GM13976 (cell line): ENCODE results near the gene LGALS7B.

Experiments used
- DNase-seq: peaks from one replicate; pipeline ENCODE4 v3.0.0; 2012; ENCODE audit warnings: low spot score
- CTCF ChIP-seq: IDR thresholded peaks from 2 replicates; pipeline ENCODE4 v1.5.1; 2012; ENCODE audit warnings: borderline replicate concordance, mild to moderate bottlenecking; ENCODE audit not compliant: insufficient read depth; ENCODE audit errors: extremely low read depth, missing control alignments, control extremely low read depth
- in situ Hi-C: fragments of 300-500 bp; cut with MboI; formaldehyde crosslinking; loops from one replicate; pipeline ENCODE4 v1.12.0; 2022; ENCODE audit warnings: low sequenced_read_pairs, mixed read lengths, inconsistent platforms; ENCODE audit not compliant: unreplicated experiment

The LGALS7B gene

DNA sequence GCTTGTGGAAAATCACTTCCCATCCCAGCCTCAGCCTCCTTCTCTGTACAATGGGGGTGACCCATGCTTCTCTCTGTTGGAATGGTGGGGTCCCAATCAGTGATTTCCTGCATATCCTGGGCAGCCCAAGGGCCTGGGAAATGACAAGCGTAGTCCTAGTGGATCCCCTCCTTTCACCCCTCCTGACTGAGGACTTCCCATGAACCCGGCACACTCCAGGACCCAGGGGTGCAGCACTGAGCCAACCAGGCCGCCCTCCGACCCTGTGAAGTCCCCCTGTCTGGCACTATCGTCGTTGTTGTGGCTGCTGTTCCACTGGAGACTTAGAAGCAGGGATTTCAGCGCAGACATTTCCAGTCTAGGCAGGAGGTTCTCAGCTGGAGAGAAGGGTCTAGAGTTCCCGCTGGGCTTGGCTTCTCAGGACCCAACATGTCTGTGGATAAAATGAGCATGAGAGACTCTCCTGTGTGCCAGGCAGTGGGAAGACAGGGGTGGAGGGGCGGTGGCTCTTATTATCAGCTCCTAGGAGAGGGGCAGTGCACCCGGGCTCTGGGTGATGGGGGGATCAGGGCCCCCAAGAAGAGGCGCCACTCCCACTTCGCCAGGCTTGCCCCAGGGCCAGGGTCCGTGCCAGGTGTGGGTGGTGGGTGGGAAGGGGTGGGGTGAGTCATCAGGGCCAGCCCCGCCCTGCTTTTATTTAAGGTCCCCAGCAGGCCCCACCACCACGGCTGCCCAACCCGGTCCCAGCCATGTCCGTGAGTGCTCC lies at the start of gene LGALS7B:
TSS of gene LGALS7B (plus strand) at position 723 of the 766 bp plus-strand sequence. CDS start at position 750, 27 bp downstream.
- in situ Hi-C loops: no loop called here
- no peak for DNase-seq
- TF ChIP-seq CTCF: no peak

GRCh38 chr19:38739440-38740256 lies 49.4 kb upstream of the LGALS7B start:
- no peak for TF ChIP-seq CTCF
- no peak for DNase-seq
- in situ Hi-C loops: no loop called here

DNA sequence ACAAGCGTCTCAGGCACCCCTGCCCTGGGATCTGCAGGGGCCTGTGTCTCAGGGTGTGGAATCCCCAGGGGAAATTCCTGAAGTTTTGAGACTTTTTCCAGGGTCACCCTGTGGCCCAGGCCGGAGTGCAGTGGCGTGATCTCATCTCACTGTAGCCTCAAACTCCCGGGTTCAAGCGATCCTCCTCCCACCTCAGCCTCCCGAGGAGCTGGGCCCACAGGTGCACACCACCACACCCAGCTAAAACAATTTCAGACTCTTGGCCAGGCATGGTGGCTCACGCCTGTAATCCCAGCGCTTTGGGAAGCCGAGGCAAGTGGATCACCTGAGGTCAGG lies 48.8 kb upstream of the LGALS7B start:
- in situ Hi-C loops: no loop called here
- DNase-seq: no peak
- no peak for TF ChIP-seq CTCF

GRCh38 chr19:38740932-38741331 lies 48.1 kb upstream of the LGALS7B start:
- TF ChIP-seq CTCF: no peak
- DNase-seq: no peak
- in situ Hi-C loops: no loop called here

GRCh38 chr19:38741670-38742069 lies 47.3 kb upstream of the LGALS7B start:
- no peak for DNase-seq
- TF ChIP-seq CTCF: no peak
- in situ Hi-C loops: no loop called here

DNA sequence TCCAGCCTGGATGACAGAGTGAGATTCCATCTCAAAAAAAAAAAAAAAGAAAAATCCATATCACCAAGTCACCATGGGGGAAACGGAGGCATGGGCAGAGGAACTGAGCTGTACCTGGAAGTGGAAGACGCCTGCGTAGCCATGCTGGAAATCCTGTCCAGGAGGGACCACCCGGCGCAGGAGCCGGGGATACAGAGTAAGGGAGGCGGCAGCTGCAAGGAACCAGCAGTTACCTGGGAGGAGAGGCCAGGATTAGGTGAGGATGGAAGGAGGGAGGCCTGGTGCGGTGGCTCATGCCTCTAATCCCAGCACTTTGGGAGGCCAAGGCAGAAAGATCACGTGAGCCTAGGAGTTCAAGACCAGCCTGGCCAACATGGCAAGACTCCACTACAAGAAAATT lies 46.7 kb upstream of the LGALS7B start:
- in situ Hi-C loops: no loop called here
- DNase-seq: no peak
- no peak for TF ChIP-seq CTCF
